GM23248 (cell line): ENCODE measurements around the gene CIT. TPM values are rescaled to one million over a fixed set of nuclear protein-coding genes. Genes with fewer than 3 reads are reported as not detected.

Experiments used
- DNase-seq: peaks from one replicate; pipeline ENCODE4 v3.0.0-alpha.2; 2015
- H2AFZ ChIP-seq: fragments of 200-600 bp; sonication (generic); 2 replicates; pipeline ENCODE4 v1.6.1; 2016; ENCODE audit warnings: antibody characterized with exemption
- H3F3A ChIP-seq: fragments of 200-600 bp; sonication (generic); 2 replicates; pipeline ENCODE4 v1.6.1; 2016; ENCODE audit warnings: mild to moderate bottlenecking, antibody characterized with exemption, mixed run types; ENCODE audit not compliant: insufficient read depth
- H3K27ac ChIP-seq: fragments of 200-600 bp; sonication (generic); 2 replicates; pipeline ENCODE4 v1.5.1; 2016; ENCODE audit warnings: mild to moderate bottlenecking
- H3K27me3 ChIP-seq: fragments of 200-600 bp; sonication (generic); replicated peaks from 2 replicates; pipeline ENCODE4 v1.6.1; 2016; ENCODE audit warnings: mild to moderate bottlenecking; ENCODE audit not compliant: insufficient read depth
- H3K36me3 ChIP-seq: fragments of 200-600 bp; sonication (generic); 2 replicates; pipeline ENCODE4 v1.6.1; 2016; ENCODE audit warnings: low read depth, mild to moderate bottlenecking
- H3K4me1 ChIP-seq: fragments of 200-600 bp; sonication (generic); 2 replicates; pipeline ENCODE4 v1.6.1; 2016; ENCODE audit warnings: mild to moderate bottlenecking; ENCODE audit not compliant: insufficient read depth
- H3K4me2 ChIP-seq: fragments of 200-600 bp; sonication (generic); one replicate; pipeline ENCODE4 v1.6.1; 2016; ENCODE audit warnings: mild to moderate bottlenecking; ENCODE audit not compliant: unreplicated experiment
- H3K4me3 ChIP-seq: fragments of 200-600 bp; sonication (generic); 2 replicates; pipeline ENCODE4 v1.5.1; 2016; ENCODE audit warnings: mild to moderate bottlenecking
- H3K79me2 ChIP-seq: fragments of 200-600 bp; sonication (generic); 2 replicates; pipeline ENCODE4 v1.6.1; 2016; ENCODE audit warnings: mild to moderate bottlenecking; ENCODE audit not compliant: insufficient read depth
- H3K9ac ChIP-seq: fragments of 200-600 bp; sonication (generic); 2 replicates; pipeline ENCODE4 v1.6.1; 2016; ENCODE audit warnings: mild to moderate bottlenecking
- H3K9me2 ChIP-seq: fragments of 200-600 bp; sonication (generic); 2 replicates; pipeline ENCODE4 v1.6.1; 2016; ENCODE audit warnings: mixed run types, mild to moderate bottlenecking, moderate library complexity; ENCODE audit not compliant: insufficient read depth
- H3K9me3 ChIP-seq: fragments of 200-600 bp; sonication (generic); one replicate; pipeline ENCODE4 v1.6.1; 2017; ENCODE audit warnings: low read depth
- H4K20me1 ChIP-seq: fragments of 200-600 bp; sonication (generic); 2 replicates; pipeline ENCODE4 v1.6.0; 2016; ENCODE audit not compliant: insufficient read depth
- EZH2 ChIP-seq: fragments of 200-600 bp; sonication (generic); IDR thresholded peaks from 2 replicates; pipeline ENCODE4 v1.6.1; 2018; ENCODE audit warnings: antibody characterized with exemption, mild to moderate bottlenecking; ENCODE audit not compliant: insufficient read depth, poor library complexity, severe bottlenecking
- EZH2phosphoT487 ChIP-seq: fragments of 200-600 bp; sonication (generic); IDR thresholded peaks from 2 replicates; pipeline ENCODE4 v1.6.1; 2018; ENCODE audit warnings: antibody characterized with exemption, moderate library complexity, mild to moderate bottlenecking, low read depth; ENCODE audit not compliant: insufficient read depth
- WGBS, 2 experiments: methylation state at CpG; one replicate each; pipeline ENCODE4 v1.1.6; 2015 to 2017; ENCODE audit warnings: low lambda C conversion rate in 2 of 2, low coverage in 1 of 2; ENCODE audit errors: missing lambda C conversion rate in 2 of 2; 5-methylcytosine and 5-hydroxymethylcytosine counted together
- in situ Hi-C: fragments of 300-500 bp; cut with MboI; formaldehyde crosslinking; loops from 2 replicates; pipeline ENCODE4 v1.15.0; 2020
- polyA plus RNA-seq: library from polyadenylated mRNA; unstranded; fragments of >200 nt; fragmentation: Nextera tagmentation; extraction: Ambion mirVana; gene quantifications from 2 replicates; pipeline ENCODE4 v1.2.1, GENCODE V29; 2016
- total RNA-seq: library from RNA; depleted of rRNA; stranded (reverse); fragments of >200 nt; shearing (Covaris generic); gene quantifications from 2 replicates; pipeline ENCODE4 v1.2.3, GENCODE V29; 2014

Gene CIT
- total and polyA plus RNA-seq, 2 experiments from 2014 or later = 4.3 to 6.8 TPM

- Histone ChIP-seq H3K9me3 (no peaks in the 10 kb centered on the region), H3K27ac (no peak overlapping the region), H3K4me1 (peaks cover 8% of the 10 kb centered on the region), H3K27me3 (no peaks in the 10 kb centered on the region), H3K4me2 (no peak overlapping the region), H3K4me3 (no peak overlapping the region), H3F3A (peaks cover 15% of the 10 kb centered on the region), H3K9me2 (no peaks in the 10 kb centered on the region), H3K9ac (no peak overlapping the region), H3K79me2 (no peaks in the 10 kb centered on the region), H4K20me1 (no peaks in the 10 kb centered on the region), H2AFZ (no peak overlapping the region), H3K36me3 (peaks cover 42% of the 10 kb centered on the region)
- 94 to 97% methylated on average over 5 of the region's 5 CpGs for WGBS, 2 experiments
- in situ Hi-C loops = no loop called here
- TF ChIP-seq EZH2 (no peak), EZH2phosphoT487 (no peak)
- DNase-seq = no peak
Observed at GRCh38 chr12:119679081-119679480, 198.0 kb downstream of the CIT start.

DNA sequence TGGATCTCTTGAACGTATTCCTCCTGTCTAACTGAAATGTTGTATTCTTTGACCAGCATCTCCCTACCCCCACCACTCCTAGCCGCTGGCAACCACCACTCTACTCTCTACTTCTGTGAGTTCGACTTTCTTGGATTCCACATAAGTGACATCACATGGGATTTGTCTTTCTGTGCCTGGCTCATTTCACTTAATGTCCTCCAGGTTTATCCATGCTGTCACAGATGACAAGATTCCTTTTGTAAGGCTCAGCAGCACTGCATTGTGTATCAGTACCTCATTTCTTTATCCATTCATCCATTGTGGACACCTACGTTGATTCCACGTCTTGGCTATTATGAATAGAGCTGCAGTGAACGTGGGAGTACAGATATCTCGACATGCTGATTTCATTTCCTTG lies 198.7 kb downstream of the CIT start:
- WGBS, 2 experiments = 85 to 89% methylated on average over 7 of the region's 7 CpGs
- peaks cover 7% of the 10 kb centered on the region for H3K4me1 ChIP-seq
- H3K9ac ChIP-seq = no peak overlapping the region
- no peak overlapping the region for H3K27ac ChIP-seq
- no peak overlapping the region for H3K4me2 ChIP-seq
- no peak overlapping the region for H3K4me3 ChIP-seq
- peaks cover 45% of the 10 kb centered on the region for H3K36me3 ChIP-seq
- in situ Hi-C loops = no loop called here
- peaks cover 15% of the 10 kb centered on the region for H3F3A ChIP-seq
- no peaks in the 10 kb centered on the region for H3K27me3 ChIP-seq
- H3K9me2 ChIP-seq = no peaks in the 10 kb centered on the region
- H2AFZ ChIP-seq = no peak overlapping the region
- no peak for TF ChIP-seq EZH2
- no peak for TF ChIP-seq EZH2phosphoT487
- no peak for DNase-seq
- no peaks in the 10 kb centered on the region for H3K79me2 ChIP-seq
- H4K20me1 ChIP-seq = no peaks in the 10 kb centered on the region
- no peaks in the 10 kb centered on the region for H3K9me3 ChIP-seq

DNA sequence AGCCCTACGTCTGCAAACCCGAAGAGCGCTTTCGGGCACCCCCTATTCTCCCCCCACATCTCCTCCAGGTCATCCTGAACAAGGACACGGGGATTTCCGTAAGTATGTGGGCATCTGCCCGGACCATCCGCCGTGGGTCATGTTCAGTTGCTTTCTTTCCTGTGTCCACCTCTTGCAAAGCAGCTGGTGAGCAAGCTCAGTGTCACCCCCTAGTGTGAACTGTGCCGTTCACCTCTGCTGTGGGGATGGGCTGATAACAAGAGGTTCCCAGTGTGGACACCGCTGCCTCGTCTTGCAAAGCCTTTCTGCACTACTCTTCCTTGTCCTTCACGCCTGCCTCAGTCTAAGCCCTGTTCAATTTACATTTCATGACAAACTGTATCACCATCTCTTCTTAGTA lies 200.5 kb downstream of the CIT start:
- TF ChIP-seq EZH2phosphoT487 = no peak
- TF ChIP-seq EZH2 = no peak

GRCh38 chr12:119676022-119676421 lies 201.1 kb downstream of the CIT start:
- no peak overlapping the region for H2AFZ ChIP-seq
- TF ChIP-seq EZH2phosphoT487 (no peak), EZH2 (no peak)
- no peak overlapping the region for H3K4me2 ChIP-seq
- peaks cover 52% of the 10 kb centered on the region for H3K36me3 ChIP-seq
- no peak for DNase-seq
- peaks cover 11% of the 10 kb centered on the region for H3K79me2 ChIP-seq
- H3K9me3 ChIP-seq = no peaks in the 10 kb centered on the region
- H3K9me2 ChIP-seq = no peaks in the 10 kb centered on the region
- H3K27me3 ChIP-seq = no peaks in the 10 kb centered on the region
- in situ Hi-C loops = no loop called here
- no peaks in the 10 kb centered on the region for H3K4me1 ChIP-seq
- 0 out of 2 replicates have a peak, but pooled peaks cover under 1% of the 10 kb centered on the region for H4K20me1 ChIP-seq
- no peak overlapping the region for H3K27ac ChIP-seq
- 82 to 85% methylated on average over 9 of the region's 9 CpGs for WGBS, 2 experiments
- H3F3A ChIP-seq = no peaks in the 10 kb centered on the region
- H3K4me3 ChIP-seq = no peak overlapping the region
- H3K9ac ChIP-seq = no peak overlapping the region

More for the DNA sequence above, 200.5 kb downstream of the CIT start:
- H2AFZ ChIP-seq = no peak overlapping the region
- no peak for DNase-seq
- H3K4me1 ChIP-seq = no peaks in the 10 kb centered on the region
- no peak overlapping the region for H3K4me2 ChIP-seq
- no peaks in the 10 kb centered on the region for H3K9me3 ChIP-seq
- H3K27ac ChIP-seq = no peak overlapping the region
- WGBS, 2 experiments = 91 to 99% methylated on average over 13 of the region's 13 CpGs
- peaks cover 5% of the 10 kb centered on the region; the same call in 1 of the 2 replicates for H3K79me2 ChIP-seq
- no peaks in the 10 kb centered on the region for H4K20me1 ChIP-seq
- no peaks in the 10 kb centered on the region for H3K9me2 ChIP-seq
- H3K27me3 ChIP-seq = no peaks in the 10 kb centered on the region
- H3K4me3 ChIP-seq = no peak overlapping the region
- in situ Hi-C loops = no loop called here
- peaks cover 56% of the 10 kb centered on the region for H3K36me3 ChIP-seq
- no peak overlapping the region for H3K9ac ChIP-seq
- H3F3A ChIP-seq = no peaks in the 10 kb centered on the region

DNA sequence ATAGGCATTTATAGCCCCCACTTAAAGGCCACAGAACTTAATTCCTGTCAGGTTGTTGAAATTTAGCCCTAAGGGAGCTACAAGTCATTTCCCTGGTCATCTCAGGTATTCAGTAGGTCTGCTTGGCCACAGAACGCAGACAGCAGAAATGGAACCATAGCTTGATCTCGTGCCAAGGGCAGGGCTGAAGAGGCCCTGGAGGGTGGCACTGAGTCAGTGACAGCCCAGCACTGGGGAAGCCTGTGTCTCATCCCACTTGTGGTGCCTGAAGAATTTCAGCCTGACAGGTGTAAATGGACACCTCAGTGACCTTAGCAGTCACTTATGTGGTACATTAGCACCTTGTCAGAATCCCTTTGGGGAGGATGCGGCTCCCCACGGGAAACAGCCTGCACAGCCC lies 202.6 kb downstream of the CIT start:
- TF ChIP-seq EZH2 (no peak), EZH2phosphoT487 (no peak)
- Histone ChIP-seq H3K36me3 (peaks cover 44% of the 10 kb centered on the region), H3K27ac (no peak overlapping the region), H3K4me3 (no peak overlapping the region), H3K9ac (no peak overlapping the region), H3K27me3 (no peaks in the 10 kb centered on the region), H3K4me1 (peaks cover 8% of the 10 kb centered on the region; the same call in 1 of the 2 replicates), H3F3A (no peaks in the 10 kb centered on the region), H2AFZ (no peak overlapping the region), H3K4me2 (no peak overlapping the region), H3K9me2 (no peaks in the 10 kb centered on the region), H4K20me1 (0 out of 2 replicates have a peak, but pooled peaks cover 5% of the 10 kb centered on the region), H3K9me3 (no peaks in the 10 kb centered on the region), H3K79me2 (peaks cover 25% of the 10 kb centered on the region)
- in situ Hi-C loops = no loop called here
- WGBS, 2 experiments = 97 to 98% methylated on average over 4 of the region's 4 CpGs
- no peak for DNase-seq
